Astrocyte (in vitro differentiated cells and primary cell): ENCODE measurements around the gene SNX24. TPM values are rescaled to one million over a fixed set of nuclear protein-coding genes. Genes with fewer than 3 reads are reported as not detected.
"Not testable (repeated sequence)": the region's sequence is repeated elsewhere in the genome, so short reads cannot be mapped to it uniquely, and the experiment has no call there.

Source experiments
- DNase-seq: peaks from one replicate; pipeline ENCODE4 v3.0.0-alpha.2; 2010; ENCODE audit warnings: low read depth
- FAIRE-seq: peaks from 2 replicates; lab custom pipeline; 2011; peaks lifted over from hg19 to GRCh38; lab: Jason Lieb, UNC
- H2AFZ ChIP-seq: 2 replicates; pipeline ENCODE4 v1.6.0; 2012; ENCODE audit warnings: low read depth, low read length, inconsistent platforms
- H3K27ac ChIP-seq: 2 replicates; pipeline ENCODE4 v1.5.1; 2011; ENCODE audit warnings: low read depth, low read length, inconsistent platforms
- H3K27me3 ChIP-seq: 2 replicates; pipeline ENCODE4 v1.6.0; 2011; ENCODE audit warnings: low read length, inconsistent platforms; ENCODE audit not compliant: insufficient read depth
- H3K36me3 ChIP-seq: 2 replicates; pipeline ENCODE4 v1.5.1; 2011; ENCODE audit warnings: low read length, inconsistent platforms; ENCODE audit not compliant: insufficient read depth
- H3K4me1 ChIP-seq: 2 replicates; pipeline ENCODE4 v1.5.1; 2011; ENCODE audit warnings: low read length, inconsistent platforms; ENCODE audit not compliant: insufficient read depth
- H3K4me2 ChIP-seq: 2 replicates; pipeline ENCODE4 v1.6.0; 2012; ENCODE audit warnings: low read length, inconsistent platforms
- H3K4me3 ChIP-seq: 2 replicates; pipeline ENCODE4 v1.5.1; 2011; ENCODE audit warnings: low read depth, mild to moderate bottlenecking, low read length, inconsistent platforms; ENCODE audit not compliant: insufficient read depth
- H3K79me2 ChIP-seq: 2 replicates; pipeline ENCODE4 v1.6.0; 2012; ENCODE audit warnings: mild to moderate bottlenecking, low read length, inconsistent platforms; ENCODE audit not compliant: insufficient read depth
- H3K9ac ChIP-seq: 2 replicates; pipeline ENCODE4 v1.6.0; 2012; ENCODE audit warnings: mild to moderate bottlenecking, low read length, inconsistent platforms
- H3K9me3 ChIP-seq: 2 replicates; pipeline ENCODE4 v1.5.1; 2012; ENCODE audit warnings: low read depth, mild to moderate bottlenecking, low read length, inconsistent platforms; ENCODE audit not compliant: insufficient read depth
- H4K20me1 ChIP-seq: 2 replicates; pipeline ENCODE4 v1.6.0; 2012; ENCODE audit warnings: low read length, inconsistent platforms; ENCODE audit not compliant: insufficient read depth
- H3K27ac Mint-ChIP-seq: one replicate; pipeline ENCODE4 v1.8.0; 2021; ENCODE audit warnings: mild to moderate bottlenecking, mixed read lengths; ENCODE audit not compliant: unreplicated experiment
- H3K27me3 Mint-ChIP-seq: one replicate; pipeline ENCODE4 v1.8.0; 2021; ENCODE audit warnings: low read depth, mixed read lengths; ENCODE audit not compliant: unreplicated experiment
- H3K36me3 Mint-ChIP-seq: one replicate; pipeline ENCODE4 v1.8.0; 2021; ENCODE audit warnings: low read depth, mixed read lengths; ENCODE audit not compliant: unreplicated experiment
- H3K4me1 Mint-ChIP-seq: one replicate; pipeline ENCODE4 v1.8.0; 2021; ENCODE audit warnings: low read depth, mixed read lengths; ENCODE audit not compliant: unreplicated experiment
- H3K4me3 Mint-ChIP-seq: one replicate; pipeline ENCODE4 v1.8.0; 2021; ENCODE audit warnings: mild to moderate bottlenecking, moderate library complexity, mixed read lengths; ENCODE audit not compliant: unreplicated experiment
- H3K9me3 Mint-ChIP-seq: one replicate; pipeline ENCODE4 v1.8.0; 2021; ENCODE audit warnings: mild to moderate bottlenecking, mixed read lengths; ENCODE audit not compliant: unreplicated experiment
- EZH2 ChIP-seq: IDR thresholded peaks from 2 replicates; pipeline ENCODE4 v1.6.1; 2012; ENCODE audit warnings: mild to moderate bottlenecking, low read length, inconsistent platforms; ENCODE audit not compliant: insufficient read depth
- total RNA-seq: library from RNA; stranded (reverse); gene quantifications from 2 replicates; pipeline ENCODE4 v1.2.1, GENCODE V29; 2021
- TF ChIP-seq, protein P1 (sequence below): IDR thresholded peaks from 2 replicates; pipeline ENCODE4 v1.5.1; 2011; ENCODE audit warnings: low read depth, mild to moderate bottlenecking, inconsistent platforms, low read length, moderate library complexity; ENCODE audit not compliant: insufficient read depth

SNX24 gene
- total RNA-seq, 1 donor from 2014 or later = 44.6 TPM

DNA sequence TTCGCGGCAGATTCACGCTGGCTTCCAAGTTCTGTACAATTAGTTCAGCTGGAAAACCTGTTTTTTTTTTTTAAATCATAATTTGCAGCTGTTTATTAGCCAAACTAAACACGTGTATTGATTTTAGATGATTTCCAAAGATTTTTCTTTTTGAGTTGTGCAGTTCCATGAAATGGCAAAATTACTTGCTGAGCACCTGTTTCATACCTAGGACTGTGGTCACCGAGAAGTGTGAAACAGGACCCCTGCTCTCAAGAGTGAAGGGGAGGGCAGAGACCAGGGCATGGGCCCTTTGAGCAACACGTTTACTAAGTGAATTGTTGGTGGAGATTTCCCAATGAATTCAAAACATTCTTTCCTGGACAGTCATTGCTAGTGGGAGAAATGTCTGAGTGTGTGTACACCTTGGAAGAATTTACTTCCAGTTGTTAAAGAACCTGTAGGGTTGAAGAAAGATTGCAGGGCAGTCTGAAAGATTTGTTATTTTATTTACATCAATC lies 688 bp downstream of the SNX24 start:
- H4K20me1 ChIP-seq = peaks cover 11% of the 10 kb centered on the region
- H3K79me2 ChIP-seq = peaks cover 32% of the 10 kb centered on the region
- H3K9me3 Mint-ChIP-seq = no peaks in the 10 kb centered on the region
- peaks cover 35% of the 10 kb centered on the region for H3K4me1 Mint-ChIP-seq
- DNase-seq = peak; percentile 78
- TF ChIP-seq, protein P1, sequence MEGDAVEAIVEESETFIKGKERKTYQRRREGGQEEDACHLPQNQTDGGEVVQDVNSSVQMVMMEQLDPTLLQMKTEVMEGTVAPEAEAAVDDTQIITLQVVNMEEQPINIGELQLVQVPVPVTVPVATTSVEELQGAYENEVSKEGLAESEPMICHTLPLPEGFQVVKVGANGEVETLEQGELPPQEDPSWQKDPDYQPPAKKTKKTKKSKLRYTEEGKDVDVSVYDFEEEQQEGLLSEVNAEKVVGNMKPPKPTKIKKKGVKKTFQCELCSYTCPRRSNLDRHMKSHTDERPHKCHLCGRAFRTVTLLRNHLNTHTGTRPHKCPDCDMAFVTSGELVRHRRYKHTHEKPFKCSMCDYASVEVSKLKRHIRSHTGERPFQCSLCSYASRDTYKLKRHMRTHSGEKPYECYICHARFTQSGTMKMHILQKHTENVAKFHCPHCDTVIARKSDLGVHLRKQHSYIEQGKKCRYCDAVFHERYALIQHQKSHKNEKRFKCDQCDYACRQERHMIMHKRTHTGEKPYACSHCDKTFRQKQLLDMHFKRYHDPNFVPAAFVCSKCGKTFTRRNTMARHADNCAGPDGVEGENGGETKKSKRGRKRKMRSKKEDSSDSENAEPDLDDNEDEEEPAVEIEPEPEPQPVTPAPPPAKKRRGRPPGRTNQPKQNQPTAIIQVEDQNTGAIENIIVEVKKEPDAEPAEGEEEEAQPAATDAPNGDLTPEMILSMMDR = no peak
- TF ChIP-seq EZH2 = no peak
- peak overlapping the region; percentile 88 for H3K4me3 ChIP-seq
- peaks cover 17% of the 10 kb centered on the region for H3K4me1 ChIP-seq
- H3K9ac ChIP-seq = peak overlapping the region; percentile 89
- peak overlapping the region; percentile 84 for H3K27ac ChIP-seq
- no peaks in the 10 kb centered on the region for H3K36me3 ChIP-seq
- peaks cover 4% of the 10 kb centered on the region for H3K36me3 Mint-ChIP-seq
- no peaks in the 10 kb centered on the region for H3K27me3 Mint-ChIP-seq
- no peaks in the 10 kb centered on the region for H3K9me3 ChIP-seq
- peak overlapping the region; percentile 84 for H3K4me2 ChIP-seq
- peak overlapping the region; percentile 67 for H2AFZ ChIP-seq
- H3K4me3 Mint-ChIP-seq = peak overlapping the region; percentile 93
- FAIRE-seq = peak; percentile 43
- H3K27ac Mint-ChIP-seq = peak overlapping the region; percentile 93
- H3K27me3 ChIP-seq = no peaks in the 10 kb centered on the region

DNA sequence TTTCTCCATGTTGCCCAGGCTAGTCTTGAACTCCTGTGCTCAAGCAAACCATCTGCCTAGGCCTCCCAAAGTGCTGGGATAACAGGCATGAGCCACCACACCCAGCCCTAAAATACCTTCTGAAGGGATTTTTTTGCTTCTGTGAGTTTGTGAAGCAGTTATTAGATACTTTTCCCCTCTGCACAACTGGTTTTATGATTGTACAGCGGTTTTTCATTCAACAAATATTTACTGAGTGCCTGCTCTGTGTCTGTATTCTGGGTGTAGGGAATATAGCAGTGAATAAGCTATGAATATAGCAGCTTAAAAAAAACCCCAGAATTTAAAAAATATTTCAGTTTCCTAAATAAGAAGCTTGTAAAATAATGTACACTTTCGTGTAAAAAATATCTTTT lies 2.3 kb downstream of the SNX24 start:
- no peaks in the 10 kb centered on the region for H3K27me3 Mint-ChIP-seq
- H2AFZ ChIP-seq = no peak overlapping the region
- H3K4me1 Mint-ChIP-seq = peaks cover 35% of the 10 kb centered on the region
- FAIRE-seq (no peak), DNase-seq (no peak)
- no peak overlapping the region for H3K9ac ChIP-seq
- H3K27ac Mint-ChIP-seq = peak overlapping the region; percentile 93
- no peaks in the 10 kb centered on the region for H3K9me3 Mint-ChIP-seq
- H3K4me1 ChIP-seq = peaks cover 17% of the 10 kb centered on the region
- TF ChIP-seq, protein P1 = no peak
- TF ChIP-seq EZH2 = no peak
- no peak overlapping the region for H3K27ac ChIP-seq
- no peaks in the 10 kb centered on the region for H3K9me3 ChIP-seq
- no peak overlapping the region for H3K4me3 Mint-ChIP-seq
- peaks cover 39% of the 10 kb centered on the region for H3K79me2 ChIP-seq
- H3K4me2 ChIP-seq = no peak overlapping the region
- H3K36me3 ChIP-seq = no peaks in the 10 kb centered on the region
- peaks cover 21% of the 10 kb centered on the region for H4K20me1 ChIP-seq
- H3K4me3 ChIP-seq = no peak overlapping the region
- peaks cover 4% of the 10 kb centered on the region for H3K36me3 Mint-ChIP-seq
- no peaks in the 10 kb centered on the region for H3K27me3 ChIP-seq

DNA sequence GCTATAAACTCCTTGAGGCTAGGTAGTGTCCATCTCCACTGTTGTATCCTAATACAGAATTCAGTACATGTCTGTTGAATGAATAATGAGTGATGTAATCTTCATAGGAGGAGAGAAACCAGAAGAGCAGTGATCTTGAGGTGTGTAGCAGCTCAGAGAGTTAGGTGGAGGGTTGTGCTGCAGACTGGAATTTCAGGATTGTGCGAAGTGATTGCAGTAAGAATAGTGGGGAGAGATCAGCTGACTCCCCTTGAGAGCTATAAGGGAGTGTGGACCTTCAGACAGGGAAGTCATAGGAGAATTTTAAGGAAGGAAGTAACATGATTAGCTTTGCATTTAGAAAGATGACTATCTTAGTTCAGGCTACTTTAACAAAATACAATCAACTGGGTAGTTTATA lies 4.4 kb downstream of the SNX24 start:
- Histone ChIP-seq H3K4me1 (peaks cover 12% of the 10 kb centered on the region), H3K9ac (no peak overlapping the region), H3K27ac (no peak overlapping the region), H2AFZ (no peak overlapping the region), H3K79me2 (peaks cover 43% of the 10 kb centered on the region), H3K4me2 (no peak overlapping the region), H3K9me3 (no peaks in the 10 kb centered on the region), H3K36me3 (no peaks in the 10 kb centered on the region), H3K4me3 (no peak overlapping the region), H3K27me3 (no peaks in the 10 kb centered on the region), H4K20me1 (peaks cover 21% of the 10 kb centered on the region)
- DNase-seq = peak; percentile 29
- Mint-ChIP-seq H3K27ac (peak overlapping the region; percentile 28), H3K9me3 (no peaks in the 10 kb centered on the region), H3K36me3 (peaks cover 4% of the 10 kb centered on the region), H3K4me1 (peaks cover 31% of the 10 kb centered on the region), H3K4me3 (peak overlapping the region; percentile 2), H3K27me3 (no peaks in the 10 kb centered on the region)
- FAIRE-seq = no peak
- no peak for TF ChIP-seq EZH2
- TF ChIP-seq, protein P1 = no peak

DNA sequence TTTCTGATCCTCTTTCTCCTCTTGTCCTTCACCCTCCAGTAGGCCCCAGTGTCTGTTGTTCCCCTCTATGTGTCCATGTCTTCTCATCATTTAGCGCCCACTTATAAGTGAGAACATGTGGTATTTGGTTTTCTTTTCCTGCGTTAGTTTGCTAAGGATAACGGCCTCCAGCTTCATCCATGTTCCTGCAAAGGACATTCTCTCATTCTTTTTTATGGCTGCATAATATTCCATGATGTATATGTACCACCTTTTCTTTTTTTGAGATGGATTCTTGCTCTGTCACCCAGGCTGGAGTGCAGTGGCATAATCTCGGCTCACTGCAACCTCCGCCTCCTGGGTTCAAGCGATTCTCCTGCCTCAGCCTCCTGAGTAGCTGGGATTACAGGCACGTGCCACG lies 12.1 kb downstream of the SNX24 start:
- H3K4me3 ChIP-seq, H3K9me3 Mint-ChIP-seq, H2AFZ ChIP-seq, H3K4me3 Mint-ChIP-seq, H3K27me3 Mint-ChIP-seq, H3K9ac ChIP-seq, H3K4me1 Mint-ChIP-seq, H3K27ac Mint-ChIP-seq, DNase-seq, H3K4me2 ChIP-seq, H3K9me3 ChIP-seq, FAIRE-seq, H3K36me3 Mint-ChIP-seq, H3K36me3 ChIP-seq, H3K27ac ChIP-seq, H3K4me1 ChIP-seq, H3K27me3 ChIP-seq: not testable (repeated sequence)
- Histone ChIP-seq H3K79me2 (peaks cover 46% of the 10 kb centered on the region), H4K20me1 (peaks cover 32% of the 10 kb centered on the region)
